CD4-positive, alpha-beta T cell treated with Interleukin-17A for 4 hours (primary cell): ENCODE measurements around the gene LRRC4C.

Experiments used
- DNase-seq: peaks from one replicate; pipeline ENCODE4 v3.0.0-alpha.2; 2020; ENCODE audit warnings: mixed read lengths

LRRC4C gene

GRCh38 chr11:40421208-40421981, 1038.1 kb downstream of the LRRC4C start:
- no peak for DNase-seq

GRCh38 chr11:40417627-40418026, 1041.8 kb downstream of the LRRC4C start:
- no peak for DNase-seq

DNA sequence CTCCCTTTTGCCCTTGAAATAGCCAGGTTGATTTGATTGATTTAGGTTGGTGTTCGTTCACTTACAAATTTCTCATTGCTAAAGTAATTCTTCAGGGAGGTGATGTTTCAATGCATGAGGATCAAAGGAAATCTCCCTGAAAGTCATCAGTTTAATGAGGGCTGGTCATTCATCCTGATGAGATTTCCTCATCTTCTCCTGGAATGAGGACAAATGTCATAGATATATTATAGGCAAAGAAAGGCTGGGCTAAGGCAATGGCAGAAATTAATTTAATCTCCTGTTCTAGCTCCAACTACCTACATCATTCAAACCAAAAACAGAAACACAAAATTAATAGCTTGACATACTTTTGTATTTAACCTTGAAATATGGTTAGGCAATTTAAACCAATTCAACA, 1052.1 kb downstream of the LRRC4C start:
- DNase-seq: no peak

GRCh38 chr11:40405614-40406013, 1053.8 kb downstream of the LRRC4C start:
- DNase-seq: no peak

DNA sequence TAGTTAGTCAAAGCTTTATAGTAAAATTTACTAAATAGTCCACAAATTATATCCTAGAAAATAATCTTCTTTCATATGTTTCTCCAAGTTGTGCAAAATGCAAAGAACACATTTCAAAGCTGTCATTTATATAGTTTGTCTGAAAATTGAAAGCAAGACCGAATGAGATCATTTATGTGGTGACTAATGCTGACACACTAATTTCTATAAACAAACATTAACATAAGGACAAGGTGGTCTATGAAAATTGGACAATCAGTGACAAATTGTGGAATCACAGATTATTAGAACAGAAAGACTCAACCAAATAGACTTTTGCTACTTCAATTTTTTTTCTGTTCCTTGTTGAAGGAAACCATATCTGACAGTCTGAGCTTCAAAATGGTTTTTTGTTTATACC, 1056.1 kb downstream of the LRRC4C start:
- DNase-seq: no peak

- no peak for DNase-seq
Observed at GRCh38 chr11:40401132-40401853, 1058.2 kb downstream of the LRRC4C start.

DNA sequence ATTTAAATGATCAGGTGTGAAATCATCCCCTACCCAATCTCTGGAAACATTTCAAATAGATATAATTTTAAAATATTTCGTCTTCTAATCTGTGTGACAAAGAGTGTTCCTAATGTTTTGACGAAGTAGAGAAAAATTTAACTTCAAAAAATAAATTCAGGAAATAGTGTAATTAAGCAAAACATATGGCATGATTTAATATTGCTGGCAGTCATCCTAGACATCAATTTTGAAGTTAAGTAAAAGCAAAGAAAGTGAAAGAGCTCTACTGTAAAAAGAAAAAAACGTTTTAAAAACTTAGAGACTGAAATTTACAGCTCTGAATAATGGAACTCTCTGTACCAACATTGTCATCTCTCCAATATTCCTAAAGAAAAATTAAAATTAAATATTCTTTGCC, 1062.3 kb downstream of the LRRC4C start:
- DNase-seq: no peak

- DNase-seq: no peak
Observed at GRCh38 chr11:40393511-40393910, 1065.9 kb downstream of the LRRC4C start.

- DNase-seq: no peak
Observed at GRCh38 chr11:40391679-40392078, 1067.8 kb downstream of the LRRC4C start.

- DNase-seq: no peak
Observed at GRCh38 chr11:40388097-40388818, 1071.2 kb downstream of the LRRC4C start.

DNA sequence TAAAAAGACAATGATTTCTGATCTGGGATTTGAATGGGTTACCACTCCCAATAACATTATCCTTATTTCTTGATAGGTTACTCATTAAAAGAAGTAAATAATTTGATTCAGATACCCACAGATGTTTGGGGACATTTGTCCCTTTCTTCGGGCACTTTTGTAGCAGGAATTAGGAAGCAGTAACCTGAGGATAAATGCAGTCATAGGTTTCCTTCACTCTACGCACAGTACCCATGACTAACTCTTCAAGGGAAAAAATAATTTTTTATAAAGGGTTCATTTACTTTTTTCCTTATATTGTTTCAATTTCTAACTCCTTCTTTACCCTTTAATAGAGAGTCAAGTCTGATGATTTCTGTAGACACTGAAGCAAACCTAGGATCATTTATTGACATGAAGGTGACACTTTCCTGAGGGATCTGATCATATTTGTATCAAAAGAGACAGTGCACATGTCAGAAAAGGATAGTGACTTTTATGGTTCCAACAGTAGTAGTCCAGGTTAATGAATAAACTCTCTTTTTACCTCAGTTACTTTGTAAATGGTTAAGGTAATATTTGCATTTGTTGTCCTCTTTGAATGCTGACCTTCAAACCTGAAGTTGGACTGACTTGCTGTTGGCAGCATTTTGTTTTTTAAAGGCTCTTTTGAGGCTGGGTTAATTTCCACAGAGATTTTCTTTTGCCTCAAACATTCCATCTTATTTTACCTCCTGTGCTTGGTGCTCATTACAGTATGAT, 1072.0 kb downstream of the LRRC4C start:
- DNase-seq: no peak

DNA sequence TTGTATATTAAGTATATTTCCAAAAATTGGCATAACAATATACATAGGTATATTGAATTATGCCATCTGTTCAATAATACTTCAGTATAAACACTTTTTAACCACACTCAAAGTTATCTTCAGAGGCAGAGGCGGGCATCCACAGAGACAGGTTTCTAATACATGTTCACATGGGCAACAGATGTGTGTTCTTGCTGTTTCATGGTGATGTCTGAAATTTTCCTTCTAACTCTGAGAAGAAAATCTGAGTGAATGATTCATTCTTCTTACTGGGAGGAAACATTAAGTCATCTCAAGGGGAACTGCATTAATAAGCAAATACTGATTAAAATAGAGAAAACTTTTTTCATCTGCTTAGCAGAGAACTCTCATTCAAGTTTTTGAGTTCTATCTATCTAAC, 1074.5 kb downstream of the LRRC4C start:
- no peak for DNase-seq

DNA sequence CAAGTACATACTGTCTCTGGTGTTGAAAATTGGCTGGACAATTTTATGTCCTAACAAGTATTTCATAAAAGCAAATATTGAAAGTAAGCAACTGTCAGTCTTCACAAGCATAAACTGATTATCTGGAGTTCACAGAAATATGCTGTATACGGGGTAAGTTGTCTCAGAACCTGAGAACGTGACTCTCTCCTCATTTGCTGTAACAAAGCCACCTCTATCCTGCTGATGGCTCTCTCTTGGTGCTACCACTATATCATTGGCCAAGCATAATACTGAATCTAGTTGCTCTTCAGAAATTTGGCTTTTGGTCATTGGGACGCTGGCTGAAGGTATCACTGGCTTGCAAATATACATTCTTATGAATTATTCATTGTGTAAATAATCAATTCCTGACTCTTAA, 1078.0 kb downstream of the LRRC4C start:
- no peak for DNase-seq

- no peak for DNase-seq
Observed at GRCh38 chr11:40380835-40381234, 1078.6 kb downstream of the LRRC4C start.

GRCh38 chr11:40376331-40376730, 1083.1 kb downstream of the LRRC4C start:
- no peak for DNase-seq

DNA sequence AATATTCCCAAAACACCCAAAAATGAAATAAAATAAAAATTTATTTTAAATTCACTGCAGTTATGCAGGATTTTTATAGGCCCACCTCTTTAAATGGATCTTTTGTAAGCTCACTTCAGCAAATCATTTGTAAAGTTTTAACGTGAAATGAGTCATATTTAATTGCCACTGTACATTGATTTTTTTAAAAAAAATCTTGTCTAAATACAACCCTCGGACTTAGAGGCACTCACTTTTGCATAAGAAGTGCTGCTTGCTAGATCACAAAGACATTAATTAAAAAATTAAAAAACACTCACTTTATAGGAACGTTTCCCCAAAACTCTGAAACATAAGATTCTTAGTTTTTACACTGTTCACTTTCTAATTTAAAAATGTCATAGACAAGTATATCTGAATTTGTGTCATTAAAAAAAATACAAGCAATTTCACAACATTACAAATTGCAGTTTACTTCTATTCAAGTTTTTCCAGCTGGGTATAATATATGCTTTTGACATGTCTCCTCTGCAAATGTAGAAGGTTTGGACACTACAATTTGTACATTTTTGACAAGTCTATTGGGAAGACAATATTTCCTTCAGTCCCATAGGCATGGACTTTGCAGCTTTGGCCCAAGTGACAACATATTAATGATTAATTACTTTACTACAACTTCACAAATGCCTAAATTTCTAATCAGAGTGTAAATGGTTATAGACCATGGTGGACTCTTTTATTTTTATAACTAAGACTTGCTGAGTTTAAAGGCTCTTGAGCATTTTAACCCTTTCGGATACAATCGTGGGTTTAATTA, 1088.4 kb downstream of the LRRC4C start:
- DNase-seq: no peak

DNA sequence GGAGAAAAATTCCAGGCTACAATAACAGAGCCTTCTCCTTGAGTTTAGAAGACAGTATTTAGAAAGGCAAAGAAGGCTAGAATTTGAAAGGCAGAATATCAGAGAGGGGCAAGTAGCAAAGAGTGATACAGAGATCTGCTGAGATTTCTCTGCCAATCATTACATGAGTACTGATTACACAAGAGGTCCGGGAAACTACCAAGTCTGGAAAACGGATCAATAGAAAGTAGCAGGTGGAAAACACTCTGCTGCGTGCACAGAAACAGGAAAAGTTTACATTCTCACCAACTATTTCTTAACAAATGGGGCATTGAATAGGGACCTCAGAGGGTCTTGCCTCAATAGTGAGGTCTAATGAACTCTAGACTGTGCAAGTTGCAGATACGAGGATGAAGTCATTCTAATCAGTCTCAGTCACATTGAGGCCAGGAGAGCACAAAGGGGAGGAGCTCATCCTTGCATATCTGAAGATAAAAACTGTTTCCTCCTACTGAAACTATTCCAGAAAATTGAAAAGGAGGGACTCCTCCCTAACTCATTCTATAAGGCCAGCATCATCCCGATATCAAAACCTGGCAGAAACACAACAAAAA, 1099.2 kb downstream of the LRRC4C start:
- no peak for DNase-seq

DNA sequence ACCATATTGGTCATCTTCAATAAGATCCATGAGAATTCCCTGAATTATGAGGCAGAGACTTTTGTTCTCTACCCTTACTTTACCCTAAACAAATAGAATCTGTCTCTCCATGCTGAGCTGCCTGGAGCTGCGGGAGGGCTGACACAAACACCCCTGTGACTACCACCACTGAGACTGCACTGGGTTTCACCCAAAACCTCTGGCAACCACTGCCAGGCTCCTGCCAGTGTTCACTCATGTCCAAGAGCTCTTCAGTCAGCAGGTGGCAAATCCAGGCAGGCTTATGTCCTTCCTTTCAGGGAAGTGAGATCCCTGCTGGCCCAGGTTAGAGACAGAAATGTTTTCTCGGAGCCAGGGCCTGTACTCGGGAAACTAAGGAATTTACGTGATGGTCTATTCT, 1105.3 kb downstream of the LRRC4C start:
- DNase-seq: no peak

- no peak for DNase-seq
Observed at GRCh38 chr11:40340911-40341310, 1118.5 kb downstream of the LRRC4C start.

DNA sequence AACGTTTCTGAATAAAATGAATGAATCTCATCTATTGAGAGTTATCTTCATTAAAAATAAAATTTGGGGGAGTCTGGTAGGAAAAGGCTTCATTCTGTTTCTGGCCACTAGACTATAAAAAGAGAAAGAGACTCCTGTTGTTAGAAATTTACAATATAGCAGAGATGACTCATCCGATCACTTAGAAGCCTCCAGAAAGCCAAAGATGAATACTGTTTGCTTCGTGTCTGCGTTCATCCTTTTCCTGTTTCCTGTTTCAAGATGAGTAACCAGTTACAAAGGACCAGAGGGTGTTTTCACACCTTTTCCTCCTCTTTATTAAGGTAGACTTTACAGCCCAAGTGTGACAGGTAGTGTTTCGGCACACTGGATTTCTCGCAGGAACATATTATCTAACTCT, 1120.7 kb downstream of the LRRC4C start:
- DNase-seq: no peak

DNA sequence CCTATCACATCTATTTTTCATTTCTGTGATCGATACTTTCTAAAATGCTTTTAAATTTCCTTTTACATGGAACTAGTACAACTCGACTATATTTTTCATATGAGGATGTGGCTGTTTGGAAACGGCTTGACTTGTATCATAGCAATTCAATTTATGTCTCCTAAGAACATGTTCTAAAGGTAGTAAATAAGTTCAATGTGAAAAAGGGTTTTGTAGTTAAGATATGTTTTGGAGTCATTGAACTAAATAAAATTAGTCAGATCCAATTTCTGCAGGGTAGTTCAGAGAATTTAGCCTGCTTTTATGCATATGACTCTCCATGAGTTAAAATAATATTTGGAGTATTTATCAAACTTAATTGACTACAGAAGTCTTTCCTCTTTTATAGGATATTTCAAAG, 1121.4 kb downstream of the LRRC4C start:
- no peak for DNase-seq

DNA sequence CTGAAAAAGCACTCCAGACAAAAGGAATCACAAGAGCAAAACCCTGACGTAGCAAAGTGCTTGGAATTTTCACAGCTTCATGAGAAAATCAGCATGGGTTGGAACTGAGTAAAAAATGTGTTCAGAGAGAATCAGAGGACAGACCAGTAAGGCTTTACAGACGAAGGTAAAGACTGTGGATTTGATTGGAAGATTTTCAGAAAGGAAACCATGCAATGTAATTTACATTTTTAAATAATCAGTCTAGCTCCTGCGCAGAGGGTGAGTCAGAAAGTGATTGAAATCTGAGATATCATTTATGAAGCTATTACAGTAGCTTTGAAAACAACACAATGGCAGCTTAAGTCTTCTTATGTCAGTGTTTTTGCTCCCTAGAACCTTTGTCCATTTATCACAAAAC, 1122.3 kb downstream of the LRRC4C start:
- no peak for DNase-seq
